Upper lobe of left lung (tissue), 6 donors: ENCODE results near the gene PRSS33. TPM values are rescaled to one million over a fixed set of nuclear protein-coding genes. Genes with fewer than 3 reads are reported as not detected.
A peak's percentile ranks its signal among the peaks of the same experiment; 100 is the strongest.

Source experiments
- ATAC-seq, 2 donors: fragments of 200-7000 bp; cut with Tn5 transposase; one replicate each; pipeline ENCODE4 v1.9.1; 2022; ENCODE audit warnings: mild to moderate bottlenecking in 2 of 2, moderate library complexity in 2 of 2; ENCODE audit not compliant: low FRiP score in 2 of 2
- DNase-seq, 2 donors: peaks; one replicate each; pipeline ENCODE4 v3.0.0-alpha.2; 2019 to 2020
- H3K27ac ChIP-seq, 4 donors: fragments of 200-600 bp; sonication (generic); one replicate each; pipeline ENCODE4 v1.5.1; 2016 to 2019
- H3K27me3 ChIP-seq, 4 donors: fragments of 200-600 bp; sonication (generic); one replicate each; pipeline ENCODE4 v1.5.1; 2017 to 2019
- H3K36me3 ChIP-seq, 4 donors: fragments of 200-600 bp; sonication (generic); one replicate each; pipeline ENCODE4 v1.5.1; 2016 to 2019
- H3K4me1 ChIP-seq, 4 donors: fragments of 200-600 bp; sonication (generic); one replicate each; pipeline ENCODE4 v1.5.1; 2018 to 2019
- H3K4me3 ChIP-seq, 4 donors: fragments of 200-600 bp; sonication (generic); one replicate each; pipeline ENCODE4 v1.5.1; 2017 to 2019; ENCODE audit warnings: mild to moderate bottlenecking in 2 of 4, moderate library complexity in 1 of 4
- H3K9me3 ChIP-seq, 4 donors: fragments of 200-600 bp; sonication (generic); one replicate each; pipeline ENCODE4 v1.5.1; 2018 to 2019
- CTCF ChIP-seq, 6 experiments: fragments of 450-650 bp in 4 of 6; fragments of 200-600 bp in 2 of 6; sonication (generic) in 2 of 6; IDR thresholded peaks; one replicate each; pipeline ENCODE4 v1.5.1; 2016 to 2019; ENCODE audit warnings: antibody characterized with exemption in 6 of 6
- POLR2A ChIP-seq, 4 donors: fragments of 450-650 bp; IDR thresholded peaks; one replicate each; pipeline ENCODE4 v1.5.1; 2016 to 2017; ENCODE audit warnings: antibody characterized with exemption in 4 of 4, mild to moderate bottlenecking in 2 of 4
- POLR2AphosphoS5 ChIP-seq, 2 donors: sonication (generic); formaldehyde crosslinking; IDR thresholded peaks; one replicate each; pipeline ENCODE4 v1.5.1; 2017; ENCODE audit warnings: antibody characterized with exemption in 2 of 2
- WGBS, 2 donors: methylation state at CpG; one replicate each; pipeline ENCODE4 v1.1.5; 2017 to 2018; 5-methylcytosine and 5-hydroxymethylcytosine counted together
- small RNA-seq, 4 donors: library from RNA; depleted of rRNA; stranded (forward); fragments of <200 nt; gene quantifications; one replicate each; pipeline ENCODE3, GENCODE V24; 2016
- total RNA-seq, 6 donors: library from RNA; depleted of rRNA in 4 of 6; stranded (reverse); fragments of >200 nt in 4 of 6; gene quantifications; one replicate each; pipeline versions ENCODE4 v1.1.0 to v1.2.1, GENCODE V29; 2016 to 2021
- donor health status: DM: no; HTN: no; CAD: no; lungs with moderate emphysema.
- donor health status: DM: no; HTN: yes; CAD: no; lungs with severe emphysema.

Gene PRSS33
- total RNA-seq, 6 donors from 2014 or later, result 0.20 to 0.92 TPM; not detected in 4

- Histone ChIP-seq H3K27me3 (no peaks in the 10 kb centered on the region), H3K36me3 (no peaks in the 10 kb centered on the region), H3K9me3 (no peaks in the 10 kb centered on the region), H3K4me3 (no peak overlapping the region), H3K4me1 (no peaks in the 10 kb centered on the region), H3K27ac (peak overlapping the region in 1 of 4 donors; percentile 21)
- DNase-seq (no peak), ATAC-seq (no peak)
- TF ChIP-seq CTCF (IDR thresholded peaks at IDR 0.05) (no peak), POLR2A (IDR thresholded peaks at IDR 0.05) (no peak), POLR2AphosphoS5 (IDR thresholded peaks at IDR 0.05) (no peak)
- WGBS, 2 donors, result 56 to 70% methylated on average over 10 of the region's 10 CpGs
Observed at GRCh38 chr16:2734844-2735515, 52.4 kb downstream of the PRSS33 start.

Small RNA genes lying within 50 kb of the gene (small RNA-seq; reads per million reads assigned to genes)
- gene SNORA3C, result 0 reads per million in 4 donors

Other genes starting within 250 kb of the PRSS33 start
- gene PDPK1, start 249.5 kb downstream of the PRSS33 start, total RNA-seq, result 10 to 100 TPM; 39.4 to 83.1 (median 67.2) TPM
- gene KCTD5, start 105.0 kb downstream of the PRSS33 start, total RNA-seq, result 10 to 100 TPM; 25.7 to 45.5 (median 33.0) TPM
- 1 to 10 TPM in 5 of 6 donors, under 1 TPM in 1; 0.91 to 8.1 (median 1.8) TPM for gene PRSS27, start 67.3 kb downstream of the PRSS33 start, total RNA-seq
- gene SRRM2, start 34.9 kb downstream of the PRSS33 start, total RNA-seq, result 1,000 to 10,000 TPM in 2 of 6 donors, 100 to 1,000 TPM in 4; 317 to 3,815 (median 582) TPM
- gene ELOB, start 10.3 kb downstream of the PRSS33 start, total RNA-seq, result 100 to 1,000 TPM in 5 of 6 donors, 10 to 100 TPM in 1; 73.3 to 245 (median 145) TPM
- gene PRSS41, start 10.9 kb upstream of the PRSS33 start, total RNA-seq, result under 1 TPM in 2 of 6 donors, not detected in 4; 0.57 to 0.78 TPM
- gene PRSS21, start 29.7 kb upstream of the PRSS33 start, total RNA-seq, result 10 to 100 TPM in 3 of 6 donors, 1 to 10 TPM in 2, not detected in 1; 1.2 to 16.2 (median 14.5) TPM
- 1 to 10 TPM in 2 of 6 donors, under 1 TPM in 1, not detected in 3; 0.69 to 2.0 (median 1.2) TPM for gene ZG16B, start 42.7 kb upstream of the PRSS33 start, total RNA-seq
- gene PRSS22, start 70.6 kb upstream of the PRSS33 start, total RNA-seq, result 10 to 100 TPM in 5 of 6 donors, 1 to 10 TPM in 1; 9.3 to 24.8 (median 16.6) TPM
- gene FLYWCH2, start 95.7 kb upstream of the PRSS33 start, total RNA-seq, result 10 to 100 TPM; 31.2 to 70.1 (median 39.7) TPM
- 100 to 1,000 TPM in 1 of 6 donors, 10 to 100 TPM in 5; 19.3 to 162 (median 43.4) TPM for gene FLYWCH1, start 124.4 kb upstream of the PRSS33 start, total RNA-seq
- gene KREMEN2, start 176.7 kb upstream of the PRSS33 start, total RNA-seq, result not detected
- gene PAQR4, start 181.8 kb upstream of the PRSS33 start, total RNA-seq, result 10 to 100 TPM in 2 of 6 donors, 1 to 10 TPM in 4; 5.2 to 13.5 (median 8.3) TPM
- 10 to 100 TPM in 1 of 6 donors, 1 to 10 TPM in 4, under 1 TPM in 1; 0.39 to 19.1 (median 5.4) TPM for gene PKMYT1, start 192.9 kb upstream of the PRSS33 start, total RNA-seq
- 1 to 10 TPM in 4 of 6 donors, under 1 TPM in 2; 0.57 to 5.9 (median 1.1) TPM for gene CLDN9, start 225.4 kb upstream of the PRSS33 start, total RNA-seq
- 1 to 10 TPM in 1 of 6 donors, under 1 TPM in 2, not detected in 3; 0.30 to 1.9 (median 0.72) TPM for gene CLDN6, start 230.6 kb upstream of the PRSS33 start, total RNA-seq
- 100 to 1,000 TPM in 1 of 6 donors, 10 to 100 TPM in 5; 37.7 to 431 (median 76.5) TPM for gene TNFRSF12A, start 232.8 kb upstream of the PRSS33 start, total RNA-seq
- 10 to 100 TPM; 28.3 to 85.1 (median 42.2) TPM for gene HCFC1R1, start 236.4 kb upstream of the PRSS33 start, total RNA-seq
- 10 to 100 TPM; 18.5 to 40.8 (median 33.1) TPM for gene THOC6, start 236.5 kb upstream of the PRSS33 start, total RNA-seq
- 10 to 100 TPM; 18.5 to 98.5 (median 35.0) TPM for gene BICDL2, start 249.4 kb upstream of the PRSS33 start, total RNA-seq